ENCODE measurements around the gene PDCL3. TPM values are rescaled to one million over a fixed set of nuclear protein-coding genes. Genes with fewer than 3 reads are reported as not detected.

Gene PDCL3
- polyA plus RNA-seq, 1 of the 3 experiments (the other 2 are of a cell fraction) = 32.8 TPM

GRCh38 chr2:100606332-100606725 is 43.5 kb downstream of the PDCL3 start:
- Histone ChIP-seq H3K9me2 (no peaks in the 10 kb centered on the region), H3K9me3 (no peaks in the 10 kb centered on the region), H3K27ac (ENCODE audit: low read depth in 2 of 2, low read length in 1 of 2) (no peak overlapping the region), H3K9ac (no peak overlapping the region), H4K20me1 (ENCODE audit: insufficient read depth) (no peaks in the 10 kb centered on the region), H3F3A (replicated peaks; ENCODE audit: insufficient read depth) (peaks cover 10% of the 10 kb centered on the region), H3K36me3 (replicated peaks in 1 of 2; ENCODE audit: control insufficient read depth in 1 of 2, insufficient read depth in 2 of 2, low read length in 1 of 2) (no peaks in the 10 kb centered on the region), H3K4me1 (ENCODE audit: control insufficient read depth in 1 of 2, insufficient read depth in 2 of 2, low read depth in 1 of 2, low read length in 1 of 2) (peaks cover 0 to 5% of the 10 kb centered on the region in 2 experiments; a peak in 1 of 4 replicates), H2AFZ (ENCODE audit: low read depth) (peak overlapping the region; percentile 16; the same call in 1 of the 2 replicates), H3K4me2 (no peak overlapping the region), H3K79me2 (ENCODE audit: insufficient read depth) (no peaks in the 10 kb centered on the region), H3K4me3 (ENCODE audit: low read depth in 2 of 2, low read length in 1 of 2) (no peak overlapping the region), H3K27me3 (ENCODE audit: insufficient read depth) (no peaks in the 10 kb centered on the region)
- no peak for TF ChIP-seq YY1 (IDR thresholded peaks at IDR 0.05; ENCODE audit: low read depth)
- no peak for TF ChIP-seq MAX (IDR thresholded peaks at IDR 0.05; ENCODE audit: low read depth)
- TF ChIP-seq MEF2A (IDR thresholded peaks at IDR 0.05; ENCODE audit: borderline replicate concordance, low read depth) = no peak
- TF ChIP-seq USF2 (IDR thresholded peaks at IDR 0.05; ENCODE audit: borderline replicate concordance, low read depth, low read length) = no peak
- TF ChIP-seq PBX3 (IDR thresholded peaks at IDR 0.05) = no peak
- no peak for TF ChIP-seq NRF1 (IDR thresholded peaks at IDR 0.05; ENCODE audit: low read depth, low read length)
- TF ChIP-seq FOXJ3 (CRISPR knock-in tag; IDR thresholded peaks at IDR 0.05) = no peak
- TF ChIP-seq NFIC (IDR thresholded peaks at IDR 0.05; ENCODE audit: borderline replicate concordance) = no peak
- no peak for TF ChIP-seq CHD2 (IDR thresholded peaks at IDR 0.05; ENCODE audit: low read length, partially characterized antibody)
- DNase-seq = no peak
- WGBS (ENCODE audit: low lambda C conversion rate) = 62% methylated on average over 5 of the region's 5 CpGs
- ChIA-PET CTCF (interaction anchor here (0.5 to 6.6 kb wide), 28 partner anchors 8 to 702 kb away, joined by 3 to 118 read pairs (median 4); partner anchors contain the start of gene RNF149), POLR2A (interaction anchor here (0.8 kb wide), 1 partner anchor 44 kb away, joined by 3 read pairs; the partner anchor contains the start of gene PDCL3)

GRCh38 chr2:100606726-100607343 is 44.0 kb downstream of the PDCL3 start:
- H3K4me2 ChIP-seq = no peak overlapping the region
- H3F3A ChIP-seq (replicated peaks; ENCODE audit: insufficient read depth) = peaks cover 10% of the 10 kb centered on the region
- peak; percentile 64 for DNase-seq
- H3K9ac ChIP-seq = no peak overlapping the region
- POLR2A ChIA-PET = interaction anchor here (0.8 kb wide), 1 partner anchor 44 kb away, joined by 3 read pairs; the partner anchor contains the start of gene PDCL3
- no peaks in the 10 kb centered on the region for H3K9me2 ChIP-seq
- 60% methylated on average over 13 of the region's 14 CpGs for WGBS (ENCODE audit: low lambda C conversion rate)
- no peak overlapping the region; a peak in 1 of 4 replicates for H3K4me3 ChIP-seq (ENCODE audit: low read depth in 2 of 2, low read length in 1 of 2)
- H2AFZ ChIP-seq (ENCODE audit: low read depth) = peak overlapping the region; percentile 16; the same call in 1 of the 2 replicates
- no peaks in the 10 kb centered on the region for H3K9me3 ChIP-seq
- CTCF ChIA-PET = interaction anchor here (0.5 to 6.6 kb wide), 38 partner anchors 8 to 702 kb away, joined by 3 to 118 read pairs (median 3); partner anchors contain the start of genes PDCL3, RNF149 and RPL31
- H3K79me2 ChIP-seq (ENCODE audit: insufficient read depth) = no peaks in the 10 kb centered on the region
- H3K27me3 ChIP-seq (ENCODE audit: insufficient read depth) = no peaks in the 10 kb centered on the region
- peaks cover 0 to 5% of the 10 kb centered on the region in 2 experiments; a peak in 1 of 4 replicates for H3K4me1 ChIP-seq (ENCODE audit: control insufficient read depth in 1 of 2, insufficient read depth in 2 of 2, low read depth in 1 of 2, low read length in 1 of 2)
- H3K27ac ChIP-seq (ENCODE audit: low read depth in 2 of 2, low read length in 1 of 2) = no peak overlapping the region
- no peaks in the 10 kb centered on the region for H3K36me3 ChIP-seq (replicated peaks in 1 of 2; ENCODE audit: control insufficient read depth in 1 of 2, insufficient read depth in 2 of 2, low read length in 1 of 2)
- no peaks in the 10 kb centered on the region for H4K20me1 ChIP-seq (ENCODE audit: insufficient read depth)
- TF ChIP-seq CTCF (IDR thresholded peaks at IDR 0.05) (peak; percentile 82), FOXM1 (IDR thresholded peaks at IDR 0.05; ENCODE audit: low read depth) (no peak), GATA2 (CRISPR knock-in tag; IDR thresholded peaks at IDR 0.05) (no peak), EZH2phosphoT487 (IDR thresholded peaks at IDR 0.05; ENCODE audit: borderline replicate concordance, low read depth) (no peak), POLR2AphosphoS5 (IDR thresholded peaks at IDR 0.05; ENCODE audit: low read depth, low read length) (no peak), SMC3 (IDR thresholded peaks at IDR 0.05; ENCODE audit: low read depth, low read length) (peak; percentile 60), NRF1 (IDR thresholded peaks at IDR 0.05; ENCODE audit: low read depth, low read length) (no peak), MEF2A (IDR thresholded peaks at IDR 0.05; ENCODE audit: borderline replicate concordance, low read depth) (no peak), RFX5 (IDR thresholded peaks at IDR 0.05; ENCODE audit: low read length) (no peak), TEAD4 (IDR thresholded peaks at IDR 0.05; ENCODE audit: borderline replicate concordance, insufficient read depth) (no peak), FOSL2 (IDR thresholded peaks at IDR 0.05; ENCODE audit: borderline replicate concordance, low read depth) (no peak), IRF3 (IDR thresholded peaks at IDR 0.05; ENCODE audit: low read depth, low read length) (no peak), JUND (IDR thresholded peaks at IDR 0.05) (no peak), USF2 (IDR thresholded peaks at IDR 0.05; ENCODE audit: borderline replicate concordance, low read depth, low read length) (no peak)

Measured in SK-N-SH (cell line).